KOPT-K1 (cell line): ENCODE results near the gene TJP3.

Experiments
- H3K27ac ChIP-seq: fragments of 200-600 bp; sonication (generic); 2 replicates; pipeline ENCODE4 v1.5.1; 2016; ENCODE audit warnings: antibody characterized with exemption, mild to moderate bottlenecking, low read depth, low read length; ENCODE audit not compliant: poor library complexity, severe bottlenecking
- H3K36me3 ChIP-seq: fragments of 200-600 bp; sonication (generic); 2 replicates; pipeline ENCODE4 v1.5.1; 2017; ENCODE audit warnings: antibody characterized with exemption, mild to moderate bottlenecking, low read length, moderate library complexity; ENCODE audit not compliant: insufficient read depth
- H3K9me3 ChIP-seq: fragments of 200-600 bp; sonication (generic); 2 replicates; pipeline ENCODE4 v1.5.1; 2017; ENCODE audit warnings: antibody characterized with exemption, low read length, mild to moderate bottlenecking; ENCODE audit not compliant: insufficient read depth, poor library complexity, severe bottlenecking

Gene TJP3

DNA sequence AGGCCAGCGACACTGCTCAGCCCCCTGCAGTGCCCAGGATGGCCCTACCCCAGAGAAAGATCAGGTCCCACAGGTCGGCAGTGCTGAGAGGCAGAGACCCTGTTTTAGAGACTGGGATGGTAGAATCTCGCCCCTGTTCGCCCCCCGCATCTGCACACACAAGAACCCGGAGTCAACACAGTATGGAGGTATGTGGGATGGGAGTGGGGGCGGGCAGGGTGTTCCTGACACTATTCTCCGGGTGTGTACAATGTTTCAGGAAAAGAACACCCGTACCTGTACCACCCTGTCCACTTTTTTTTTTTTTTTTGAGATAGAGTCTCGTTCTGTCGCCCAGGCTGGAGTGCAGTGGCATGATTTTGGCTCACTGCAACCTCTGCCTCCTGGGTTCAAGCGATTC, 27.2 kb upstream of the TJP3 start:
- no peak overlapping the region for H3K27ac ChIP-seq

DNA sequence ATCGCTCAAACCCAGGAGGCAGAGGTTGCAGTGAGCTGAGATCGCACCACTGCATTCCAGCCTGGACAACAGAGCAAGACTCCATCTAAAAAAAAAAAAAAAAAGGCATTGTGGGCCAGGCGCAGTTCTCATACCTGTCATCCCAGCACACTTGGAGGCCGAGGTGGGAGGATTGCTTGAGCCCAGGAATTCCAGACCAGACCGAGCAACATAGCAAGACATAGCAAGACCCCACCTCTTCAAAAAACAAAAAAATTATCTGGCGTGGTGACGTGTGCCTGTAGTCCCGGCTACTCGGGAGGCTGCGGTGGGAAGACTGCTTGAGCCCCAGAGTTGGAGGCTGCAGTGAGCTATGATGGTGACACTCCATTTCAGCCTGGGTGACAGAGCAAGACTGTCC, 25.9 kb upstream of the TJP3 start:
- Histone ChIP-seq H3K36me3 (peaks cover 7% of the 10 kb centered on the region; the same call in 1 of the 2 replicates), H3K27ac (no peak overlapping the region), H3K9me3 (peaks cover 6% of the 10 kb centered on the region)

More for the DNA sequence above, 27.2 kb upstream of the TJP3 start:
- peaks cover 6% of the 10 kb centered on the region for H3K9me3 ChIP-seq
- peaks cover 7% of the 10 kb centered on the region; the same call in 1 of the 2 replicates for H3K36me3 ChIP-seq

DNA sequence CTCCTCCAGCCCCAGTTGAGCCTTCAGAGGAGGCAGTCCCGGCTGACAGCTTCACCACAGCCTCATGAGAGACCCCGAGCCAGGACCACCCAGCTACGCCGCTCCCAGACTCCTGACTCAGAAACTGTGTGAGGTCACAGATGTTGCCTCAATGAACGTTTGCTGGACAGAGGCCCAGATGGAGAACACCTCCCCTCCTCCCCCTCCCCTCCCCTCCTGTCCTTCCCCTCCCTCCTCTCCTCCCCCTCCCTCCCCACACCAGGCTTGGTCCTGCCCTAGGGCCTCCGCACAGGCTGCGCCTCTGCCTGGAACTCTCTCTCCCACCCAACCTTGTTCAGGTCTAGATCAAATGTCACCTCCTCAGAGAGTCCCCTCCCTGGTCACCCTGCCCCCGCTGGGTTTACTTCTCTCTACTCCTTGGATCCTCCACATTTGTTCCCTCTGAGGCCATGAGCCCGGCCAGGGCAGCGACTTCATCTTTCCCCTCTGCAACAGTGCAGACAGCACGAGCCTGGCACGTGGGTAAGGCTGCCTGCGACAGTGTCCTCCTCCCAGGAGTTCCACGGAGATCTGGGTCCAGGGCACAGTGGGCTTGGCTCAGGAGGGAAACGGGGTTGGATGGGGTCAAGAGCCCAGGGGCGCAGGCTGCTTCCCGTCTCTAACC, 25.3 kb upstream of the TJP3 start:
- H3K27ac ChIP-seq, result no peak overlapping the region
- H3K9me3 ChIP-seq, result peaks cover 6% of the 10 kb centered on the region
- peaks cover 7% of the 10 kb centered on the region; the same call in 1 of the 2 replicates for H3K36me3 ChIP-seq

DNA sequence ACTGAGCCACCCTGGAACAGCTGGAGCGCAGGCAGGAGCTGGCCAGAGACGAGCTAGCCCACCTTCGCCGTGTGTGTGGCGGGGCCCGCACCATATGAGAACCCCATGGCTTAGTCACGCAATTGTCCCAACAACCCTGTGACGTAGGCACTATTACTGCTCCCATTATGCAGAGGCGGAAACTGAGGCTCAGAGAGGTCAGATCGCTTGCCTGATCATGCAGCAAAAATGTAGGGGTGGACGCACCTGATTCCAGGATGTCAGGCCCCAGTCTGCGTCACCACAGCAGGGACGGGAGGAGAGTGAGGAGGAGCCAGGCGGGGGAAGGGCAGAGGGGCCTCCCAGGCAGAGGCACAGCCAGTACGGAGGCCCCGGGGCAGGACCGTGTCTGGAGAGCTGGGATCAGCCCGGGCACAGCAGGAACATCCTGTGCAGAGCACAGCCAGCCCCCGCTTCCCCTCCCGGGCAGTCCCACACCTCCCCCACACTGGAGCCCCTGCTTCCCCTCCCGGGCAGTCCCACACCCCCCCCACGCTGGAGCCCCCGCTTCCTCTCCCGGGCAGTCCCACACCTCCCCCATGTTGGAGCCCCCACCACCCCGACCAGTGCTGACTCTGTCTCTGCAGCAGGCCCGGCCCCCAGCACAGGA, 24.7 kb upstream of the TJP3 start:
- Histone ChIP-seq H3K27ac (no peak overlapping the region), H3K36me3 (peaks cover 7% of the 10 kb centered on the region; the same call in 1 of the 2 replicates), H3K9me3 (peaks cover 6% of the 10 kb centered on the region)

DNA sequence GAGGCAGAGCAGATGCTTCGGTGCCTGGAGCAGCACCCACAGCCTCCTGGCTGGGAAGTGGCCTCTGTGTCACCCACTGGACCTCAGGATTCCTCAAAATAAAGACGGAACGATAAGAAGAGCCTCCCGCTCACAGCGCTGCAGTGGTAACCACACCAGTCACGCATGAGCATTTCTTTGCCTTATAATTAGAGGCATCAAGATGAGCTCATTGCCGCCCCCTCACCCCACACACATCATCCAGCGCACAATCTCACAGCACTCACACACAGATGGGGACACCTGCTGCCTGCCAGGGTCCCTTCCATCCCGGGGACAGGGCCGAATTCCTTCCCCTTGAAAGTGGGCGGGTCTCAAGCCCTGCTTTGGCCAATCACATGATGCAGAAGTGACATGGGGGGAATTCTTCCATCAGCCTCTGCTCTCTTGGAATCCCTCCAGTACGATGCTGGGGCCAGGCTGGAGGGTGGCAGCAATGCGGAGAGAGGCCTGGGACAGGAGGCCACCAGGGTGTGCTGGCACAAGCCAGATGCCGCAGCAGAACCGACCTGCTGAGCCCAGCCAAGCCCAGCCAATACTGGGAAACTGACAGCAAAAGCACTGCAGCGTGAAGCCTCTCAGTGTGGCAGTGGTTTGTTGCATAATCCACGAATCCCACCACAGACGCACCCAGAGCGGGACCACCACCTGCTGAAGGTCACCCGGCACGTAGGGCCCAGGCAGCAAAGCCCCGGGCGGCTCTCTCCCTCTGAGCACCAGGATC, 23.9 kb upstream of the TJP3 start:
- Histone ChIP-seq H3K36me3 (peaks cover 7% of the 10 kb centered on the region; the same call in 1 of the 2 replicates), H3K27ac (no peak overlapping the region), H3K9me3 (peaks cover 6% of the 10 kb centered on the region)

DNA sequence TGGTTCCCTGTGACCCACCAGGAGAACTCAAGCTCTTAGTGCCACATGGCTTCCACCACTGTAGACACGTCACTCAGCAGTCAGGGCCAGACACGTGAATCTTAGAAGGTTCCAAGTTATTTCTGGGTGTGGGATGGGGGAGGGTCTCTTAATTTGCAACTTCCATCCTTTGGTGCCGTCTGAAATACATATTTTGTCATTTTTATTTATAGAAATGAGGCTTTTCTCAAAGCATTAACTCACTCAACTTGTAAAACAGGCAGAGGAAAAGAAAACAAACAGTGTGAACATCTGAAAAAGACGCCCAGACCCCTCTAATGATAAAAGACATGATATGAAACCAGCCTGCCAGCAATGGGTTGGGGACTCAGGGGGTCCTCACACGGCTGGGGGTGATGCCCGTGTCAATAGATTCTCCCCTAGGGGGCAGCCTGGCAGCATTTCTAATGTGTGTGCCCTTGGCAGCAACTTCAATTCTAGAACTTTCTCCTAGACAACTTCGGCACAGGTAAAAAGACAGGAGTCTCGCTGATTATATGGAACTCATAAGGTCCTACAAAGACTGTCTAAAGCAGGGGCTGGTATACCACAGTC, 23.3 kb upstream of the TJP3 start:
- Histone ChIP-seq H3K36me3 (peaks cover 7% of the 10 kb centered on the region; the same call in 1 of the 2 replicates), H3K9me3 (peaks cover 6% of the 10 kb centered on the region), H3K27ac (no peak overlapping the region)

DNA sequence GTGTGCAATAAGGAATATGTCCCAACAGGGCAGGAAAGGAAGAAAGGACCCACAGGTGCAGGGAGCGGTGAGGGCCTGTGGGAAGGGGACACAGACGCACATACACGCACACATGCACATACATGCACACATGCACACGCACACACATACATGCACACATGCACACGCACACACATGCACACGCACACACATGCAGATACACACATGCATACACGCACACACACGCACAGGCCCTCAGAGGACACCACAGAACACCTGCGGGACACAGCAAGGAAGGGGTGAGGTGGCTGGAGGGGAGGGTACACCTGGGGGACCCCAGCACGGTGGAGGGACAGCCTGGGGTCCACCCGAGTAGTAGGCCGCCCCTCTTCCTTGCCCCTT, 20.8 kb upstream of the TJP3 start:
- H3K27ac ChIP-seq, result no peak overlapping the region
- H3K9me3 ChIP-seq, result peaks cover 6% of the 10 kb centered on the region
- H3K36me3 ChIP-seq, result peaks cover 7% of the 10 kb centered on the region; the same call in 1 of the 2 replicates

DNA sequence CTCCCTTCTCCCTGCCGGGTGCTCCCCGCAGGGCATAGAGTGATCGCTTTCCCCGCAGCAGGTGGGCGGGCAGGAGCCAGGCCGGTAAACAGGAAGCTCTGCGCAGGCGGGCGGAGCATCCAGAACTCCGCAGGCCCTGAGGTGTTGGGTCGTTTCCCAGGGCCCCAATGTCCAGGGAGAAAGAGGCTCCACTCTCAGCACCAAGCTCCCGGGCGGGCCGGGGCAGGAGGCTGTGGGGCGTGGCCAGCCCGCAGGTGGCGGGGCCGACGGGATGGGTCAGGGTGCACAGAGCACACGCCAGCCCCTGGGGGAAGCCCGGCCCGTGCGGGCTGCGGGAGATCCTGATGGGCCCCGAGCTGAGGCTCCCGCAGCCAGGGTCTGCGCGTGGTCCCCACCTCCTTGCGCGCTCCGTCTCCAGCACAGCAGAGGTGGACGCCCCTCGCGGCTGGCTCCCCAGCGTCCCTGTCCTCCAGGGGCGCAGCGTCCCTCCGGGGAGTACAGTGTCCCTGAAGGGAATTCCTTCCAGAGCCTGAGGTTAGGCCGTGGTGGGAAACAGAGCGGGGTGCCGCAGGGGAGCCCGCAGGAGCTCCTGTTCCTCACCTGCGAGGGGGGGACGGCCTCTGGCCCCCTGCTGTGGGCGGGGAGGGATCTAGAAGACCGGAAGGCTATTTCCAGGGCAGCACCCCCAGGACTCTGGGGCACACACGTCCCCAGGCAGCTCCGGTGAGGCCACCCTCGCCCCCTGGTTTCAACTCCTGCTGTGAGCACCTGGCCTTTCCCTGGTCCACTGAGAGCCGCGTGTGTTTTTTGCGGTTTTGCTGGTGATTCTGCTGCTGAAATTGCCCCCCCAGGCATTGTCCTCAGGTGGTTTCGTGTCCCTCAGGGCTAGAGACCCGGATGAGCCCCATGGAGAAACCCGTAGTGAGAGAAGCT, 20.1 kb upstream of the TJP3 start:
- peaks cover 7% of the 10 kb centered on the region; the same call in 1 of the 2 replicates for H3K36me3 ChIP-seq
- H3K27ac ChIP-seq, result no peak overlapping the region
- peaks cover 6% of the 10 kb centered on the region for H3K9me3 ChIP-seq

DNA sequence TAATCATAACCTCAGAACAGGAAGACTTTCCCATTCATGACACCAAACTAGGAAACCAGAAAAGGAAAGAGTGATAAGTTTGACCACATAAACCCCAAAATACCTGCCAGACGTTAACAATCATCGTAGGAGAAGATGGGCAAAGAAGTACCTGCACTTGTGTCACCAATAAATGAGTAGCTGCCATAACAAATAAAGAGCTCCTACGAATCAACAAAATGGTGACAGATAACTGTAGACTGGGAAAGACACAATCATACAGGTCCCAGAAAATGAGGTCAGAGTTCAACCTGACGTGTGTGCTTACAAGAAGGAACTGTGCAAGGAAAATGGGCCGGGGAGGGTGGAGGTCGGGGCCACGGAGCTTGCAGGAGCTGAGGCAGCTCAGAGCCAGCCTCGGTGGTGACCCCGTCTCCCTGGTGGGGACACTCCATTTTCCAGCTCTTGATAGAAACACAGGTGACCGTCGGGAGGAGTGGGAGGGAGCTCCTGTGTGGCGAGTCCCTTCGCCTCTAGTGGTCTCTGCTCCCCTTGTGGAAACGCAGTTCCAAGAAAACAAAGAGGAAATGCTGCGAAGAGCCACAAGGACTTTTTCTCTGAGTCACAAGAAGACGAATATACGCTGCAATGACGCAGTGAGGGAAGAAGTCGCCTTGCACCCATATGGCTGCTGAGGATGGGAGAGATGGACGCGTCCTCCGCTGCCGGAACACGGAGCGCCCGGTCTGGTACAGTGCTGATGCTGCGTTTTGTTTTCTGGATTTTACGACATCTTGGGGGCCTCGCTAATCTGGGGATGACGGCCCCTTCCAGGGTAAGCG, 17.4 kb upstream of the TJP3 start:
- no peaks in the 10 kb centered on the region for H3K36me3 ChIP-seq

DNA sequence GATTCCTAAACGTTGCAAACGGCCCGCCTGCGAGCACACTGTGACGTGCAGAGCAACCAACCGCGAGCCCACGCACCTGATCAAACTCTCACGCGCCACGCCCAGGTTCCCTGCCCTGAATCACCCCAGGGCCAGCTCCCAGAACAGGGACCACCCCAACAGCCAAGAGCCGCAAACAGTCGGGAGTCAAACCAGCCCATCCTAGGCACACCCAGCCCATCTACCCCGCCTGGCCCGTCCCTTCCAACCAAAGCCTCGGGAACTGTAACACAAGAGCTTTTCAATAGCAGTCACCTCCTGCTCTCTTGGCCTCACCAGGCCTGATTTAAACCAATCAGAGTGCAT, 16.8 kb upstream of the TJP3 start:
- H3K36me3 ChIP-seq, result no peaks in the 10 kb centered on the region
- no peaks in the 10 kb centered on the region for H3K9me3 ChIP-seq
- no peak overlapping the region for H3K27ac ChIP-seq

More for the DNA sequence above, 17.4 kb upstream of the TJP3 start:
- no peak overlapping the region for H3K27ac ChIP-seq
- H3K9me3 ChIP-seq, result no peaks in the 10 kb centered on the region

DNA sequence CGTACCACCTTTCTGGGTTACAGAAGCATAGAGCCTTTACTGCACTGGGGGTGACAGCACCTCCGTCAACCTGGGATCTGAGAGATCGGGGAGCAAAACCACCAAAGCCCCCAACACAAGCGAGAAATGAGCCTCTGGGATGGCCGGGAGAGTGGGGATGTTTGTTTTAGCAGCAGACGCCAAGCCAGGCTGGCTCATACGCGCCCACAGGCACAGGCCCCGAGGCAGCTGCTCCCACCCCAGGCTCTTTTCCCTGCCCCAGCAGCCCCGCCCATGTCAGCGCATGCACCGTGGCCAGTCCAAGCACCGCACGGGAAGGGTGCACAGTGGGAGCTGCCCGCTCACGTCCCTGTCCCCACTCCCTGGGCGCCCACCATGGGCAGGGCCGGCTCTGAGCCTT, 16.5 kb upstream of the TJP3 start:
- H3K27ac ChIP-seq, result no peak overlapping the region
- no peaks in the 10 kb centered on the region for H3K36me3 ChIP-seq
- no peaks in the 10 kb centered on the region for H3K9me3 ChIP-seq

DNA sequence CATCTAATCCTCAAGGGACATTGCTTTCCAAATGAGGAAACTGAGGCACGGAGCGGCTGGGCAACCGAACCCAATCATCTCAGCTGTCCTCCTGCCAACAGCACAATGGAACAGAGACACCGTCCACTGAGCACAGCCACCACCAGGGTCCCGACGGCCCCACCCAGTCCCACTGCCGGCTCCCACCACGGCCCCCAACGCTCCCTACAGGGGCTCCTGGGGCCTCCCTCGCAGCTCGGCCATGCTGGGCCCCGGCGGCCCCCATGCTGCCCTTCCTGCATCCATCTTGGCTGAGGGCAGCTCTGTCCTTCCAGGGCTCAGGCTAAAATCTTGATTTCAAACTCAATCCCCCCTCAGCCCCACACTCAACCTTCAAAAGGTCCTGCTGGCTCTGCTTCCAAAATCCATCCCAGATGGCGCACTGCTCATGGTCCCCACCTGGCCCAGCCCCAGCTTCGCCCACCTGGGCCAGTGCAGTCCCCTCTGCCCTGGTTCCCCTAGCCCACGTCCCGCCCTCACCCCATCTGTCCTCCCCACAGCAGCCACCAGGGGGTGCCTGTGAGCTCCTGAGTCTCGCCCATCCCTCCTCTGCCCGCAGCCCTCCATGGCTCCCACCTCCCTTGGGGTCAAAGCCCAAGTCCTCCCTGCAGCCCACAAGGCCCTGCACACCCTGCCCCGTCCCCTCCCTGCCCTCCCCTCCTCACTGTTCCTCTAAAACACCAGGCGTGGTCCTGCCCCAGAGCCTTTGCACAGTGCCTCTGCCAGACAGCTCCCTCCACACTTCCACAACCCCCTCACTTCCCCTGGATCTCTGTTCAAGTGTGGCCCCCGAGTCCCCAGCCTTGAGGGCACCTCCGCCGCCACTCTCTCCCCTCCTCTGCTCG, 15.8 kb upstream of the TJP3 start:
- Histone ChIP-seq H3K9me3 (no peaks in the 10 kb centered on the region), H3K27ac (no peak overlapping the region), H3K36me3 (no peaks in the 10 kb centered on the region)
